SK-N-SH (cell line): ENCODE measurements around the gene SPATA13. TPM values are rescaled to one million over a fixed set of nuclear protein-coding genes. Genes with fewer than 3 reads are reported as not detected.

Source experiments
- CTCF ChIA-PET: fragments of 300-600, 350-600 bp; formaldehyde crosslinking; extraction: SDS; loops from one replicate; lab custom pipeline; 2021; lab: Yijun Ruan, JAX
- POLR2A ChIA-PET: fragments of 350-600 bp; sonication (Branson Sonifier 250); formaldehyde crosslinking; extraction: SDS; loops from one replicate; lab custom pipeline; 2020; ENCODE audit warnings: antibody characterized with exemption, inconsistent platforms; lab: Yijun Ruan, JAX
- DNase-seq: peaks from one replicate; pipeline ENCODE4 v3.0.0; 2012
- H2AFZ ChIP-seq: fragments of 200-600 bp; sonication (generic); 2 replicates; pipeline ENCODE4 v1.8.1; 2016; ENCODE audit warnings: antibody characterized with exemption, mild to moderate bottlenecking, low read depth
- H3F3A ChIP-seq: fragments of 200-600 bp; sonication (generic); replicated peaks from 2 replicates; pipeline ENCODE3; 2016; ENCODE audit warnings: antibody characterized with exemption, mild to moderate bottlenecking; ENCODE audit not compliant: insufficient read depth
- H3K27ac ChIP-seq, 2 experiments: fragments of 200-500 bp in 1 of 2; fragments of 200-600 bp in 1 of 2; sonication (Bioruptor generic) in 1 of 2; sonication (generic), shearing (Covaris generic) in 1 of 2; 2 replicates each; pipeline versions ENCODE4 v1.5.1 to v1.6.1; 2014 to 2016; ENCODE audit warnings: low read depth in 2 of 2, inconsistent platforms in 1 of 2, low read length in 1 of 2, mild to moderate bottlenecking in 1 of 2, mixed read lengths in 1 of 2
- H3K27me3 ChIP-seq: fragments of 200-600 bp; sonication (generic), shearing (Covaris generic); 2 replicates; pipeline ENCODE4 v1.6.1; 2016; ENCODE audit warnings: mixed run types; ENCODE audit not compliant: insufficient read depth
- H3K36me3 ChIP-seq, 2 experiments: fragments of 200-500 bp in 1 of 2; fragments of 200-600 bp in 1 of 2; sonication (Bioruptor generic) in 1 of 2; sonication (generic) in 1 of 2; replicated peaks in 1 of 2; 2 replicates each; pipeline versions ENCODE3 to v1.5.1; 2014 to 2016; ENCODE audit warnings: low read length in 1 of 2, mild to moderate bottlenecking in 1 of 2; ENCODE audit not compliant: insufficient read depth in 2 of 2, control insufficient read depth in 1 of 2
- H3K4me1 ChIP-seq, 2 experiments: fragments of 200-500 bp in 1 of 2; fragments of 200-600 bp in 1 of 2; sonication (Bioruptor generic) in 1 of 2; sonication (generic), shearing (Covaris generic) in 1 of 2; 2 replicates each; pipeline versions ENCODE4 v1.5.1 to v1.6.1; 2014 to 2016; ENCODE audit warnings: low read depth in 1 of 2, low read length in 1 of 2, mixed run types in 1 of 2; ENCODE audit not compliant: insufficient read depth in 2 of 2, control insufficient read depth in 1 of 2
- H3K4me2 ChIP-seq: fragments of 200-600 bp; sonication (generic), shearing (Covaris generic); 2 replicates; pipeline ENCODE4 v1.6.1; 2017; ENCODE audit warnings: mixed run types
- H3K4me3 ChIP-seq, 2 experiments: fragments of 200-500 bp in 1 of 2; fragments of 200-600 bp in 1 of 2; sonication (Bioruptor generic) in 1 of 2; sonication (generic), shearing (Covaris generic) in 1 of 2; 2 replicates each; pipeline versions ENCODE4 v1.5.1 to v1.8.1; 2014 to 2016; ENCODE audit warnings: low read depth in 2 of 2, inconsistent platforms in 1 of 2, low read length in 1 of 2, mild to moderate bottlenecking in 1 of 2, mixed read lengths in 1 of 2, moderate library complexity in 1 of 2
- H3K79me2 ChIP-seq: fragments of 200-600 bp; sonication (generic); 2 replicates; pipeline ENCODE4 v1.8.1; 2017; ENCODE audit warnings: mild to moderate bottlenecking; ENCODE audit not compliant: insufficient read depth
- H3K9ac ChIP-seq: fragments of 200-600 bp; sonication (generic); 2 replicates; pipeline ENCODE4 v1.6.1; 2017; ENCODE audit warnings: mixed run types
- H3K9me2 ChIP-seq: fragments of 200-600 bp; sonication (generic); 2 replicates; pipeline ENCODE4 v1.6.1; 2017; ENCODE audit warnings: mixed run types
- H3K9me3 ChIP-seq: fragments of 200-600 bp; sonication (generic); 2 replicates; pipeline ENCODE4 v1.6.1; 2017; ENCODE audit warnings: mixed run types, mild to moderate bottlenecking, moderate library complexity
- H4K20me1 ChIP-seq: fragments of 200-600 bp; sonication (generic); 2 replicates; pipeline ENCODE4 v1.6.1; 2017; ENCODE audit warnings: mild to moderate bottlenecking, mixed run types; ENCODE audit not compliant: insufficient read depth
- ELF1 ChIP-seq: IDR thresholded peaks from 2 replicates; pipeline ENCODE4 v1.4.0; 2012
- EP300 ChIP-seq, 2 experiments: IDR thresholded peaks; 2 replicates each; pipeline versions ENCODE4 v1.4.0 to v1.6.1; 2012; ENCODE audit warnings: borderline replicate concordance in 1 of 2, low read depth in 1 of 2, low read length in 1 of 2
- FOSL2 ChIP-seq: IDR thresholded peaks from 2 replicates; pipeline ENCODE4 v1.4.0; 2012; ENCODE audit warnings: low read depth, mild to moderate bottlenecking, moderate library complexity, borderline replicate concordance
- JUND ChIP-seq: IDR thresholded peaks from 2 replicates; pipeline ENCODE4 v1.4.0; 2012
- NFIC ChIP-seq: IDR thresholded peaks from 2 replicates; pipeline ENCODE4 v1.4.0; 2012; ENCODE audit warnings: borderline replicate concordance
- POLR2AphosphoS5 ChIP-seq: IDR thresholded peaks from 2 replicates; pipeline ENCODE4 v1.6.1; 2012; ENCODE audit warnings: low read depth, low read length
- RAD21 ChIP-seq: IDR thresholded peaks from 2 replicates; pipeline ENCODE4 v1.6.1; 2012; ENCODE audit warnings: mild to moderate bottlenecking, low read length
- RFX5 ChIP-seq: IDR thresholded peaks from 2 replicates; pipeline ENCODE4 v1.6.1; 2012; ENCODE audit warnings: mild to moderate bottlenecking, improper control_type of control experiment, low read length
- SIN3A ChIP-seq: IDR thresholded peaks from 2 replicates; pipeline ENCODE4 v1.6.1; 2012; ENCODE audit warnings: low read depth, mild to moderate bottlenecking, low read length, moderate library complexity, borderline replicate concordance
- TCF12 ChIP-seq: IDR thresholded peaks from 2 replicates; pipeline ENCODE4 v1.4.0; 2012
- WGBS: methylation state at CpG from one replicate; pipeline ENCODE4 v1.1.6; 2017; ENCODE audit warnings: low lambda C conversion rate; 5-methylcytosine and 5-hydroxymethylcytosine counted together
- polyA plus RNA-seq, 3 experiments: library from polyadenylated mRNA; depleted of rRNA; stranded (reverse); fragments of >200 nt; gene quantifications; 2 replicates each; pipeline ENCODE4 v1.2.3, GENCODE V29; 2012
- TF ChIP-seq, protein P1 (sequence below): IDR thresholded peaks from 2 replicates; pipeline ENCODE4 v1.4.0; 2012; ENCODE audit warnings: low read depth, borderline replicate concordance
- TF ChIP-seq, protein P2 (sequence below): IDR thresholded peaks from 2 replicates; pipeline ENCODE4 v1.4.0; 2012; ENCODE audit warnings: low read depth, borderline replicate concordance
- TF ChIP-seq, protein P3 (sequence below): IDR thresholded peaks from 2 replicates; pipeline ENCODE4; 2012
- TF ChIP-seq, protein P4 (sequence below): IDR thresholded peaks from 2 replicates; pipeline ENCODE4 v1.4.0; 2012; ENCODE audit warnings: low read depth
- TF ChIP-seq, protein P5 (sequence below): fragments of 150-350 bp; IDR thresholded peaks from 2 replicates; pipeline ENCODE4 v1.6.1; 2016; ENCODE audit warnings: mild to moderate bottlenecking, low read depth, low read length

The SPATA13 gene
- polyA plus RNA-seq, 1 of the 3 experiments (the other 2 are of a cell fraction) = 4.3 TPM

DNA sequence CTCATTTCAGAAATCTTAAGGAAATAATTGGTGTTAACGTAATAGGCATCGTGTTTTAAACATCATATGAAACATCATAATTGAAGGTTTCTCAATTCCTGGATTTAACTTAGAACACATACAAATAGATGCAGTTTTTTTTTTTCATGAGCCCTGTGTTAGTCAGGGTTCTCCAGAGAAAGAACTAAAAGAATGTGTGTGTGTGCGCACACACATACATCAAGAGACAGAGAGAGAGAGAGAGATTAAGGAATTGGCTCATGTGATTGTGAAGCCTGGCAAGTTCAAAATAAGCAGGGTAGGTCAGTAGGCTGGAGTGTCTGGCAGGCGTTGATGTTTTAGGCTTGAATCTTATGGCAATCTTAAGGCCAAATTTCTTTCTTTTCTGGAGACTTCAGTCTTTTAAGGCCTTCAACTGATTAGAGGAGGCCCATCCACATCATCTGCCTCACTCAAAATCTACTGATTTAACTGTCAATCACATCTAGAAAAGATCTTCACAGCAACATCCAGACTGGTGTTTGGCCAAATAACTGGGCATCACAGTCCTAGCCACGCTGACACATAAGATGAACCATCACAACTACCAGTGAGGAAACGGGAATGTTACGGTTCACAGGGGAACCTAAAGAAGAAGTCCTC is 25.2 kb downstream of the SPATA13 start (continued):
- TF ChIP-seq, protein P1, sequence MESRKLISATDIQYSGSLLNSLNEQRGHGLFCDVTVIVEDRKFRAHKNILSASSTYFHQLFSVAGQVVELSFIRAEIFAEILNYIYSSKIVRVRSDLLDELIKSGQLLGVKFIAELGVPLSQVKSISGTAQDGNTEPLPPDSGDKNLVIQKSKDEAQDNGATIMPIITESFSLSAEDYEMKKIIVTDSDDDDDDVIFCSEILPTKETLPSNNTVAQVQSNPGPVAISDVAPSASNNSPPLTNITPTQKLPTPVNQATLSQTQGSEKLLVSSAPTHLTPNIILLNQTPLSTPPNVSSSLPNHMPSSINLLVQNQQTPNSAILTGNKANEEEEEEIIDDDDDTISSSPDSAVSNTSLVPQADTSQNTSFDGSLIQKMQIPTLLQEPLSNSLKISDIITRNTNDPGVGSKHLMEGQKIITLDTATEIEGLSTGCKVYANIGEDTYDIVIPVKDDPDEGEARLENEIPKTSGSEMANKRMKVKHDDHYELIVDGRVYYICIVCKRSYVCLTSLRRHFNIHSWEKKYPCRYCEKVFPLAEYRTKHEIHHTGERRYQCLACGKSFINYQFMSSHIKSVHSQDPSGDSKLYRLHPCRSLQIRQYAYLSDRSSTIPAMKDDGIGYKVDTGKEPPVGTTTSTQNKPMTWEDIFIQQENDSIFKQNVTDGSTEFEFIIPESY = no peak

DNA sequence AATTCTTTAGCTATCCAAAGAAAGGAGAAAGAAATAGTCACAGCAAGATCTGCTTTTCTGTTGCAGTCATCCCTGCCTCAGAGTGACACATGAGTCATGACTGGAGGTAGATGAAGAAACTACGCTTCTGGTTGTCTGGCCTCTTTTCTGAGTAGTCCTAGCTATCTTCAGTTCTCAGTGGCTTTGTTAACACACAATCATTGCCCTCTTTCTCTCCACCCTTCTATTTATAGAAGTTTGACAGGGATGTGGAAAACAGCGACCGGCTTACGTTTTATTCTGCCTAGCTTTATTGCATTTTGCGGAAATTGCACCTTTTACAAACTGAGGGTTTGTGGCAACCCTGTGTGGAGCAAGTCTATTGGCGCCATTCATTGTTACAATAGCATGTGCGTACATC is 26.7 kb downstream of the SPATA13 start:
- CTCF ChIA-PET = interaction anchor here (1.7 kb wide), 1 partner anchor 15 kb away, joined by 4 read pairs; no protein-coding TSS in a partner anchor
- no peaks in the 10 kb centered on the region for H3K27me3 ChIP-seq
- no peak overlapping the region for H3K27ac ChIP-seq
- no peak for DNase-seq
- no peaks in the 10 kb centered on the region for H3K4me1 ChIP-seq
- no peaks in the 10 kb centered on the region for H3K9me2 ChIP-seq
- no peaks in the 10 kb centered on the region for H3F3A ChIP-seq
- TF ChIP-seq POLR2AphosphoS5 (no peak), ELF1 (no peak), TCF12 (peak; percentile 65), RAD21 (no peak), RFX5 (no peak), FOSL2 (0 out of 2 replicates have a peak, but pooled peaks have one; percentile 24)
- TF ChIP-seq, protein P2, sequence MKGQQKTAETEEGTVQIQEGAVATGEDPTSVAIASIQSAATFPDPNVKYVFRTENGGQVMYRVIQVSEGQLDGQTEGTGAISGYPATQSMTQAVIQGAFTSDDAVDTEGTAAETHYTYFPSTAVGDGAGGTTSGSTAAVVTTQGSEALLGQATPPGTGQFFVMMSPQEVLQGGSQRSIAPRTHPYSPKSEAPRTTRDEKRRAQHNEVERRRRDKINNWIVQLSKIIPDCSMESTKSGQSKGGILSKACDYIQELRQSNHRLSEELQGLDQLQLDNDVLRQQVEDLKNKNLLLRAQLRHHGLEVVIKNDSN = no peak
- TF ChIP-seq, protein P3, sequence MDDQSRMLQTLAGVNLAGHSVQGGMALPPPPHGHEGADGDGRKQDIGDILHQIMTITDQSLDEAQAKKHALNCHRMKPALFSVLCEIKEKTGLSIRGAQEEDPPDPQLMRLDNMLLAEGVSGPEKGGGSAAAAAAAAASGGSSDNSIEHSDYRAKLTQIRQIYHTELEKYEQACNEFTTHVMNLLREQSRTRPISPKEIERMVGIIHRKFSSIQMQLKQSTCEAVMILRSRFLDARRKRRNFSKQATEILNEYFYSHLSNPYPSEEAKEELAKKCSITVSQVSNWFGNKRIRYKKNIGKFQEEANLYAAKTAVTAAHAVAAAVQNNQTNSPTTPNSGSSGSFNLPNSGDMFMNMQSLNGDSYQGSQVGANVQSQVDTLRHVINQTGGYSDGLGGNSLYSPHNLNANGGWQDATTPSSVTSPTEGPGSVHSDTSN = peak; percentile 39
- no peak overlapping the region for H3K9ac ChIP-seq
- no peaks in the 10 kb centered on the region for H3K9me3 ChIP-seq
- POLR2A ChIA-PET = no interaction called here
- 87% methylated on average over 7 of the region's 7 CpGs for WGBS
- no peak overlapping the region for H3K4me3 ChIP-seq
- H4K20me1 ChIP-seq = no peaks in the 10 kb centered on the region
- H3K4me2 ChIP-seq = no peak overlapping the region
- no peak overlapping the region for H2AFZ ChIP-seq
- no peaks in the 10 kb centered on the region for H3K36me3 ChIP-seq
- no peaks in the 10 kb centered on the region for H3K79me2 ChIP-seq

DNA sequence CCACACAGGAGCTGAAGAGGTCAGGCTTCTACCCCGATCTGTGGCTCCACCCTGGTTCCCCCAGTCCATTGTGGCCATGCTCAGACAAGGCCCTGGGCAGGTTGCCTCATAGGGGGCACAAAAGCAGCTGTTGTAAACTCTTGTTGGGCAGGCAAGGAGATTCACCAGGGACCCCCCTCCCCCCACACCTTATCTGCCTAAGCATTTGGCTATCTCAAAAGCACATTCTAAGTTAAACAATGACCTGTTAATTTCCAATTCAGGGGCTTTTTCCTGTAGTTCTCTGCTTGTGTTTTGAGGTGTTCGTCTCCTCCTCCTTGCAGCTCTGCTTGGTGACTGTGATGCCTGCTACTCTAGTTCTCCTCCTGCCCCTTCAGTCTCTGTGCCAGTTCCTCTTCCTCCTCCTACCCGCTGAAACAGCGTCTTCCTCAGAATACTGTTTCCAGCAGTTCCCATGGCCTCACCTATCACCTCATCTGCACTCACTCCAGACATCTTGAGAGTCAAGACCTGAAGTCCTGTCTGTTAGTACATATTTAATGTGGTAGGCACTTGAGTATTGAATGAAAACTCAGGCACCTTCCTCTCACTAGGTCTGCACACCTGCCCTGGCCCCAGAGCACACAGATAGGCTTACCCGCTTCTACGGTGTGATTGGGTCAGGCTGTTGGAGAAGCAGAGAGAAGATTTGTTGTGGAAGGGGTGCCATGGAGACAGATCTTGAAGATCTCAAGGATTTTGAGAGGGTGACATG is 31.7 kb downstream of the SPATA13 start:
- ChIA-PET CTCF (interaction anchor here (1.3 to 1.6 kb wide), 2 partner anchors 27 kb away, joined by 3 to 4 read pairs; no protein-coding TSS in a partner anchor), POLR2A (no interaction called here)
- no peak overlapping the region for H3K9ac ChIP-seq
- WGBS = 94% methylated on average over 6 of the region's 6 CpGs
- H2AFZ ChIP-seq = no peak overlapping the region
- H3K9me2 ChIP-seq = no peaks in the 10 kb centered on the region
- H3K36me3 ChIP-seq = no peaks in the 10 kb centered on the region
- no peak for DNase-seq
- no peak overlapping the region for H3K4me3 ChIP-seq
- H3K4me2 ChIP-seq = no peak overlapping the region
- no peaks in the 10 kb centered on the region for H4K20me1 ChIP-seq
- H3K27ac ChIP-seq = no peak overlapping the region
- H3K79me2 ChIP-seq = no peaks in the 10 kb centered on the region
- no peaks in the 10 kb centered on the region for H3K9me3 ChIP-seq
- H3K4me1 ChIP-seq = no peaks in the 10 kb centered on the region
- no peaks in the 10 kb centered on the region for H3K27me3 ChIP-seq
- H3F3A ChIP-seq = no peaks in the 10 kb centered on the region
- TF ChIP-seq SIN3A = no peak
- TF ChIP-seq NFIC = no peak
- TF ChIP-seq, protein P4, sequence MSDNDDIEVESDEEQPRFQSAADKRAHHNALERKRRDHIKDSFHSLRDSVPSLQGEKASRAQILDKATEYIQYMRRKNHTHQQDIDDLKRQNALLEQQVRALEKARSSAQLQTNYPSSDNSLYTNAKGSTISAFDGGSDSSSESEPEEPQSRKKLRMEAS = no peak
- no peak for TF ChIP-seq JUND
- TF ChIP-seq, protein P5, sequence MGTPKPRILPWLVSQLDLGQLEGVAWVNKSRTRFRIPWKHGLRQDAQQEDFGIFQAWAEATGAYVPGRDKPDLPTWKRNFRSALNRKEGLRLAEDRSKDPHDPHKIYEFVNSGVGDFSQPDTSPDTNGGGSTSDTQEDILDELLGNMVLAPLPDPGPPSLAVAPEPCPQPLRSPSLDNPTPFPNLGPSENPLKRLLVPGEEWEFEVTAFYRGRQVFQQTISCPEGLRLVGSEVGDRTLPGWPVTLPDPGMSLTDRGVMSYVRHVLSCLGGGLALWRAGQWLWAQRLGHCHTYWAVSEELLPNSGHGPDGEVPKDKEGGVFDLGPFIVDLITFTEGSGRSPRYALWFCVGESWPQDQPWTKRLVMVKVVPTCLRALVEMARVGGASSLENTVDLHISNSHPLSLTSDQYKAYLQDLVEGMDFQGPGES = no peak
- TF ChIP-seq EP300 (IDR thresholded peaks at IDR 0.05; ENCODE audit: borderline replicate concordance in 1 of 2, low read depth in 1 of 2, low read length in 1 of 2) = no peak
- TF ChIP-seq, protein P3 = no peak
